Endothelial cell of umbilical vein (primary cell): ENCODE results near the gene RP9. TPM values are rescaled to one million over a fixed set of nuclear protein-coding genes. Genes with fewer than 3 reads are reported as not detected.

Source experiments
- BruUV-seq: library from RNA; stranded (reverse); fragments of 400-500 nt; replicated peaks from 2 replicates; lab custom pipeline; 2021; lab: Mats Ljungman, UMichigan
- CTCF ChIA-PET: fragments of 300-600, 350-600 bp; sonication (Branson Sonifier 250); formaldehyde crosslinking; loops from one replicate; lab custom pipeline; 2021; ENCODE audit warnings: antibody characterized with exemption, inconsistent platforms; lab: Charles Lee
- POLR2A ChIA-PET: fragments of 300-600, 350-600 bp; sonication (Branson Sonifier 250); formaldehyde crosslinking; loops from one replicate; lab custom pipeline; 2021; ENCODE audit warnings: antibody characterized with exemption, inconsistent platforms; lab: Charles Lee
- DNase-seq: peaks from one replicate; pipeline ENCODE4 v3.0.0-alpha.2; 2011; ENCODE audit warnings: low read depth, low spot score
- FAIRE-seq: peaks from 2 replicates; lab custom pipeline; 2011; peaks lifted over from hg19 to GRCh38; lab: Jason Lieb, UNC
- H2AFZ ChIP-seq: 2 replicates; pipeline ENCODE4 v1.6.0; 2012; ENCODE audit warnings: low read depth, low read length, control low read depth, inconsistent platforms
- H3K27ac ChIP-seq: 2 replicates; pipeline ENCODE4 v1.5.1; 2011; ENCODE audit warnings: low read depth, mild to moderate bottlenecking, control low read depth, low read length, moderate library complexity; ENCODE audit not compliant: insufficient read depth
- H3K27me3 ChIP-seq, 2 experiments: 2 replicates each; pipeline versions ENCODE4 v1.6.0 to v1.6.1; 2011; ENCODE audit warnings: low read length in 2 of 2, mixed read lengths in 1 of 2; ENCODE audit not compliant: control insufficient read depth in 2 of 2, insufficient read depth in 2 of 2
- H3K36me3 ChIP-seq, 2 experiments: 2 replicates in 1 of 2; 3 replicates in 1 of 2; pipeline ENCODE4 v1.5.1; 2011; ENCODE audit warnings: low read length in 2 of 2, mild to moderate bottlenecking in 1 of 2, moderate library complexity in 1 of 2; ENCODE audit not compliant: control insufficient read depth in 2 of 2, insufficient read depth in 2 of 2; ENCODE audit errors: extremely low read depth in 1 of 2
- H3K4me1 ChIP-seq: 3 replicates; pipeline ENCODE4 v1.5.1; 2011; ENCODE audit warnings: mild to moderate bottlenecking, low read length; ENCODE audit not compliant: control insufficient read depth, insufficient read depth; ENCODE audit errors: extremely low read depth
- H3K4me2 ChIP-seq: 2 replicates; pipeline ENCODE4 v1.6.1; 2011; ENCODE audit warnings: low read length, control low read depth, mixed read lengths; ENCODE audit not compliant: insufficient read depth
- H3K4me3 ChIP-seq, 3 experiments: fragments of 200-600 bp in 1 of 3; sonication (generic), shearing (Covaris generic) in 1 of 3; replicated peaks in 1 of 3; 2 replicates each; pipeline ENCODE4 v1.5.1; 2011 to 2016; ENCODE audit warnings: control low read depth in 3 of 3, low read length in 3 of 3, mild to moderate bottlenecking in 2 of 3, inconsistent platforms in 1 of 3, low read depth in 1 of 3, moderate library complexity in 1 of 3; ENCODE audit not compliant: insufficient read depth in 1 of 3
- H3K79me2 ChIP-seq: 2 replicates; pipeline ENCODE4 v1.6.0; 2012; ENCODE audit warnings: low read length, inconsistent platforms; ENCODE audit not compliant: control insufficient read depth, insufficient read depth
- H3K9ac ChIP-seq: replicated peaks from 2 replicates; pipeline ENCODE3; 2011; ENCODE audit warnings: low read length, control low read depth; ENCODE audit not compliant: insufficient read depth; ENCODE audit errors: extremely low read depth
- H3K9me1 ChIP-seq: replicated peaks from 3 replicates; pipeline ENCODE4 v1.6.0; 2011; ENCODE audit warnings: mild to moderate bottlenecking, low read length; ENCODE audit not compliant: control insufficient read depth, insufficient read depth; ENCODE audit errors: extremely low read depth
- H3K9me3 ChIP-seq: replicated peaks from 2 replicates; pipeline ENCODE4 v1.5.1; 2012; ENCODE audit warnings: low read length, inconsistent platforms; ENCODE audit not compliant: control insufficient read depth, insufficient read depth
- H4K20me1 ChIP-seq: replicated peaks from 2 replicates; pipeline ENCODE3; 2011; ENCODE audit warnings: mild to moderate bottlenecking, low read length; ENCODE audit not compliant: control insufficient read depth, insufficient read depth; ENCODE audit errors: extremely low read depth
- CTCF ChIP-seq, 2 donors: IDR thresholded peaks; 1 replicate in 1 of 2; 2 replicates in 1 of 2; pipeline ENCODE4 v1.5.1; 2011; ENCODE audit warnings: low read length in 2 of 2, mild to moderate bottlenecking in 2 of 2, moderate library complexity in 2 of 2, control low read depth in 1 of 2, inconsistent platforms in 1 of 2, low read depth in 1 of 2; ENCODE audit not compliant: insufficient read depth in 1 of 2; ENCODE audit errors: extremely low read depth in 1 of 2
- EZH2 ChIP-seq: IDR thresholded peaks from 2 replicates; pipeline ENCODE4 v1.6.1; 2012; ENCODE audit warnings: borderline replicate concordance, low read depth, mild to moderate bottlenecking, moderate library complexity, low read length, inconsistent platforms; ENCODE audit not compliant: severe bottlenecking
- FOS ChIP-seq: IDR thresholded peaks from 2 replicates; pipeline ENCODE4 v1.6.1; 2011; ENCODE audit warnings: mild to moderate bottlenecking, low read length, moderate library complexity, borderline replicate concordance; ENCODE audit not compliant: insufficient read depth
- GATA2 ChIP-seq: IDR thresholded peaks from 2 replicates; pipeline ENCODE4 v1.7.0; 2011; ENCODE audit warnings: low read depth, mild to moderate bottlenecking, moderate library complexity, mixed read lengths, low read length; ENCODE audit not compliant: insufficient read length, insufficient read depth
- JUN ChIP-seq: IDR thresholded peaks from 2 replicates; pipeline ENCODE4 v1.6.1; 2011; ENCODE audit warnings: borderline replicate concordance, low read depth; ENCODE audit not compliant: insufficient read length, insufficient read depth
- MYC ChIP-seq: IDR thresholded peaks from one replicate; pipeline ENCODE4 v1.6.1; 2011; ENCODE audit warnings: mild to moderate bottlenecking, low read depth, low read length
- POLR2A ChIP-seq: IDR thresholded peaks from 2 replicates; pipeline ENCODE4 v1.6.1; 2012; ENCODE audit warnings: low read depth, mild to moderate bottlenecking, control low read depth, low read length
- POLR2AphosphoS5 ChIP-seq: IDR thresholded peaks from 2 replicates; pipeline ENCODE4 v1.6.1; 2012; ENCODE audit warnings: low read depth, mild to moderate bottlenecking, control low read depth, low read length, moderate library complexity; ENCODE audit not compliant: insufficient read depth
- dilution Hi-C: fragments of 300-500 bp; cut with MboI; formaldehyde crosslinking; loops from one replicate; pipeline ENCODE4 v1.15.0; 2019; ENCODE audit warnings: low sequenced_read_pairs; ENCODE audit not compliant: extremely low pct_ligation_motif_present
- intact Hi-C: fragments of 100-400 bp; cut with micrococcal nuclease; formaldehyde crosslinking; loops from one replicate; pipeline ENCODE4 v1.10.0; 2022
- polyA plus RNA-seq, 4 experiments: library from polyadenylated mRNA; depleted of rRNA in 3 of 4; stranded (reverse) in 3 of 4; unstranded in 1 of 4; fragments of >200 nt; gene quantifications; 2 replicates each; pipeline versions ENCODE4 v1.2.1 to v1.2.3, GENCODE V29; 2011 to 2012; ENCODE audit warnings: missing spikeins in 1 of 4
- total RNA-seq: library from RNA; stranded (reverse); gene quantifications from 2 replicates; pipeline ENCODE4 v1.2.3, GENCODE V29; 2021
- TF ChIP-seq, protein P1 (sequence below): IDR thresholded peaks from 2 replicates; pipeline ENCODE4 v1.6.1; 2011; ENCODE audit not compliant: insufficient read depth, insufficient read length

RP9 gene
- total and polyA plus RNA-seq, 2 donors (not counting 3 experiments of a cell fraction or from before 2014, with no cell fraction given) = 16.0 to 18.5 TPM

DNA sequence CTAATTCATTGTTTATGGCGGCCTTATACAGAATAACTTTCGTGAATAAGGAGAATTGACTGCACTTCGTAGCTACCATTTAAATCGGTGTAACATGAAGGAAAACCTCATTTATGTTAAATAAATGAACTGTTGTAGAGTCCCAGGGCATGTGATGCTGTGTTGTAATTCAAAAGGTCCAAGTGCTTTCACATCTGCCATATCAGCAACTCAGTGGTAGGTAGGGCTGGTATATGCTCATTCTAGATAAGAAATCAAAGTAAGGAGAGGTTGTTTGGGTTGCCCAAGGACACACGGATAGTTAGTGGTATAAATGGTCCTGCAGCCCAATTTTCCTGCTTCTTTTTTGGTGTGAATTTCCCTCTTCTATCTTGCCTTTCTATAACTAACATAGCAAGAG, 36.0 kb upstream of the RP9 start:
- ChIA-PET CTCF (no interaction called here), POLR2A (no interaction called here)
- Histone ChIP-seq H3K9me1 (no peaks in the 10 kb centered on the region), H3K27ac (no peak overlapping the region), H3K4me2 (no peak overlapping the region), H4K20me1 (no peaks in the 10 kb centered on the region), H3K27me3 (no peaks in the 10 kb centered on the region), H3K36me3 (no peaks in the 10 kb centered on the region), H3K9me3 (no peaks in the 10 kb centered on the region), H2AFZ (no peak overlapping the region), H3K4me1 (no peaks in the 10 kb centered on the region), H3K79me2 (no peaks in the 10 kb centered on the region), H3K9ac (no peak overlapping the region), H3K4me3 (no peak overlapping the region)
- intact Hi-C loops = no loop called here
- DNase-seq (no peak), FAIRE-seq (no peak)
- dilution Hi-C loops = no loop called here
- TF ChIP-seq POLR2A = no peak
- no peak for TF ChIP-seq MYC
- TF ChIP-seq EZH2 = no peak
- no peak for TF ChIP-seq GATA2
- TF ChIP-seq POLR2AphosphoS5 = no peak
- TF ChIP-seq, protein P1, sequence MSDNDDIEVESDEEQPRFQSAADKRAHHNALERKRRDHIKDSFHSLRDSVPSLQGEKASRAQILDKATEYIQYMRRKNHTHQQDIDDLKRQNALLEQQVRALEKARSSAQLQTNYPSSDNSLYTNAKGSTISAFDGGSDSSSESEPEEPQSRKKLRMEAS = no peak
- no peak for TF ChIP-seq JUN
- TF ChIP-seq CTCF (IDR thresholded peaks at IDR 0.05; ENCODE audit: extremely low read depth in 1 of 2, insufficient read depth in 1 of 2, low read depth in 1 of 2, low read length in 2 of 2) = no peak
- no peak for TF ChIP-seq FOS
- BruUV-seq = no TSS peak
